HG02852 (cell line): Measurements from ENCODE around the gene GUCY1B1.
A peak's percentile ranks its signal among the peaks of the same experiment; 100 is the strongest.
"Not testable (repeated sequence)": the region's sequence is repeated elsewhere in the genome, so short reads cannot be mapped to it uniquely, and the experiment has no call there.

Experiments used
- ATAC-seq: cut with Tn5 transposase; IDR thresholded peaks from one replicate; pipeline ENCODE4 v1.9.1; 2021; ENCODE audit warnings: mild to moderate bottlenecking, moderate library complexity; ENCODE audit not compliant: unreplicated experiment

GUCY1B1 gene

GRCh38 chr4:155797581-155797980, 38.8 kb downstream of the GUCY1B1 start:
- ATAC-seq, result not testable (repeated sequence)

GRCh38 chr4:155799116-155799793, 40.4 kb downstream of the GUCY1B1 start:
- no peak for ATAC-seq

GRCh38 chr4:155799794-155800123, 40.9 kb downstream of the GUCY1B1 start:
- no peak for ATAC-seq

- ATAC-seq, result no peak
These were observed 42.0 kb downstream of the GUCY1B1 start for GRCh38 chr4:155800685-155801343.

GRCh38 chr4:155802190-155802959, 43.6 kb downstream of the GUCY1B1 start:
- ATAC-seq, result no peak

- ATAC-seq, result no peak
These were observed 46.2 kb downstream of the GUCY1B1 start for GRCh38 chr4:155805016-155805415.

GRCh38 chr4:155807021-155807420, 48.2 kb downstream of the GUCY1B1 start:
- no peak for ATAC-seq

GRCh38 chr4:155809835-155810234, 51.0 kb downstream of the GUCY1B1 start:
- ATAC-seq, result peak; percentile 95

- no peak for ATAC-seq
These were observed 52.3 kb downstream of the GUCY1B1 start for GRCh38 chr4:155811083-155811482.

- no peak for ATAC-seq
These were observed 59.8 kb downstream of the GUCY1B1 start for GRCh38 chr4:155818639-155819038.

GRCh38 chr4:155819066-155819465, 60.2 kb downstream of the GUCY1B1 start:
- no peak for ATAC-seq

GRCh38 chr4:155820887-155821518, 62.2 kb downstream of the GUCY1B1 start:
- ATAC-seq, result no peak

- ATAC-seq, result no peak
These were observed 63.8 kb downstream of the GUCY1B1 start for GRCh38 chr4:155822572-155822971.

GRCh38 chr4:155828628-155829027, 69.8 kb downstream of the GUCY1B1 start:
- ATAC-seq, result no peak

- no peak for ATAC-seq
These were observed 73.8 kb downstream of the GUCY1B1 start for GRCh38 chr4:155832664-155833063.

- ATAC-seq, result peak; percentile 50
These were observed 78.5 kb downstream of the GUCY1B1 start for GRCh38 chr4:155837203-155837796.

- no peak for ATAC-seq
These were observed 83.3 kb downstream of the GUCY1B1 start for GRCh38 chr4:155842080-155842479.

- no peak for ATAC-seq
These were observed 88.1 kb downstream of the GUCY1B1 start for GRCh38 chr4:155846929-155847328.

- no peak for ATAC-seq
These were observed 90.2 kb downstream of the GUCY1B1 start for GRCh38 chr4:155849042-155849441.

- ATAC-seq, result no peak
These were observed 94.4 kb downstream of the GUCY1B1 start for GRCh38 chr4:155853189-155853588.

- no peak for ATAC-seq
These were observed 95.9 kb downstream of the GUCY1B1 start for GRCh38 chr4:155854582-155855226.
